Measurements from ENCODE around the gene AICDA.
"Not testable (repeated sequence)": the region's sequence is repeated elsewhere in the genome, so short reads cannot be mapped to it uniquely, and the experiment has no call there.

Gene AICDA

GRCh38 chr12:8581098-8581784 lies 31.4 kb downstream of the AICDA start:
- Histone ChIP-seq H3K9ac (ENCODE audit: insufficient read length) (no peak overlapping the region), H3K36me3 (ENCODE audit: insufficient read depth, low read length) (no peaks in the 10 kb centered on the region)
- TF ChIP-seq FOXP2 (optimal IDR thresholded peaks at IDR 0.05; ENCODE audit: control extremely low read depth, extremely low read length, insufficient read depth) (no peak), EZH2 (IDR thresholded peaks at IDR 0.05) (no peak), POLR2AphosphoS5 (IDR thresholded peaks at IDR 0.05; ENCODE audit: borderline replicate concordance, low read depth, low read length) (no peak)

DNA sequence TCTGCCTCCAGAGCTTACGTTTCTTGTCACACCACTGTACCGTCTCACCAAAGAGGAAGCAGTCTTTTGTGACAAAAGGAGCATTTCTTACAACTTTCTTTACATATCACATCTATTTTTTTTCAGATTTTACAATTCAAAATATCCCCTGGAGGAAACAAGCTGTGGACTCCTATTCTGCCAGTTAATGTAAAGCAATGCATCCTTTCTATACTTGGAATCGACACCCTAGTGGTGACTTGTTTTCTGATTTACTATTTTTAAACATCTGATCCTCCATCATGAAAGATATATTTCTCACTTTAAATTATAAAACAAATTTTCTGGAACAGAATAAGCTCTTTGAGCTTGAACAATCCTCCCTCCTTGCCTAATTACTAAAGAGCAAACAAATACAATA lies 34.8 kb downstream of the AICDA start:
- Histone ChIP-seq H3K9me3 (ENCODE audit: low read depth, low read length) (no peaks in the 10 kb centered on the region), H3K27ac (no peak overlapping the region), H3K4me3 (no peak overlapping the region), H3K9ac (ENCODE audit: insufficient read length) (no peak overlapping the region), H3K36me3 (ENCODE audit: insufficient read depth, low read length) (no peaks in the 10 kb centered on the region)
- DNase-seq (ENCODE audit: low read depth, low spot score): no peak
- TF ChIP-seq POLR2AphosphoS5 (IDR thresholded peaks at IDR 0.05; ENCODE audit: borderline replicate concordance, low read depth, low read length) (no peak), EZH2 (IDR thresholded peaks at IDR 0.05) (no peak), FOXP2 (optimal IDR thresholded peaks at IDR 0.05; ENCODE audit: control extremely low read depth, extremely low read length, insufficient read depth) (no peak)

More at GRCh38 chr12:8581098-8581784, 31.4 kb downstream of the AICDA start:
- no peaks in the 10 kb centered on the region for H3K9me3 ChIP-seq (ENCODE audit: low read depth, low read length)
- no peak overlapping the region for H3K27ac ChIP-seq
- H3K4me3 ChIP-seq: no peak overlapping the region
- DNase-seq (ENCODE audit: low read depth, low spot score): no peak

- Histone ChIP-seq H3K36me3 (ENCODE audit: insufficient read depth, low read length) (no peaks in the 10 kb centered on the region), H3K9me3 (ENCODE audit: low read depth, low read length) (no peaks in the 10 kb centered on the region), H3K27ac (no peak overlapping the region), H3K4me3 (no peak overlapping the region), H3K9ac (ENCODE audit: insufficient read length) (no peak overlapping the region)
- TF ChIP-seq POLR2AphosphoS5 (IDR thresholded peaks at IDR 0.05; ENCODE audit: borderline replicate concordance, low read depth, low read length): no peak
- TF ChIP-seq EZH2 (IDR thresholded peaks at IDR 0.05): no peak
- no peak for TF ChIP-seq FOXP2 (optimal IDR thresholded peaks at IDR 0.05; ENCODE audit: control extremely low read depth, extremely low read length, insufficient read depth)
- DNase-seq (ENCODE audit: low read depth, low spot score): no peak
Measured at GRCh38 chr12:8572507-8572906, 40.2 kb downstream of the AICDA start.

DNA sequence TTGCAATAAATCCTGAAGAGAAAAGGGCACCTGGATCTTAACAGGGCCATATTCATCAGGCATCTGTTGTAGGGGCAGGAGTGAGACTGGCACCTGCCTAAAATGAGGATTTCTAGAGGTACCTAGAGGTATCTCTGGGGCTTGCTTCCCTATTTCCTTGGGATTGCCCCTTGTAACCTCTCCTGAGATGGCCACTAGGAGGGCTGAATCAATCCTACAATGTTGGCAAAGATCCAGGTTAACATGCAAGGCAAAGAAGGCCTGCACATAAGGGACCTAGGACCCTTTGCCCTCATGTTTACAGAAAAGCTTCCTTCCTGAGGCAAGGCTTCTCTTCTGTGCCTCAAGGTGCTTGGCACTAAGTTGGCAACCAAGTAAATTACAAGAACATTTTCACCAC lies 46.1 kb downstream of the AICDA start:
- Histone ChIP-seq H3K27ac (no peak overlapping the region), H3K36me3 (ENCODE audit: insufficient read depth, low read length) (no peaks in the 10 kb centered on the region), H3K9me3 (ENCODE audit: low read depth, low read length) (no peaks in the 10 kb centered on the region), H3K4me3 (no peak overlapping the region), H3K9ac (ENCODE audit: insufficient read length) (no peak overlapping the region)
- no peak for DNase-seq (ENCODE audit: low read depth, low spot score)
- TF ChIP-seq EZH2 (IDR thresholded peaks at IDR 0.05) (no peak), POLR2AphosphoS5 (IDR thresholded peaks at IDR 0.05; ENCODE audit: borderline replicate concordance, low read depth, low read length) (no peak), FOXP2 (optimal IDR thresholded peaks at IDR 0.05; ENCODE audit: control extremely low read depth, extremely low read length, insufficient read depth) (no peak)

- H3K27ac ChIP-seq; H3K36me3 ChIP-seq (ENCODE audit: insufficient read depth, low read length); H3K9ac ChIP-seq (ENCODE audit: insufficient read length); H3K9me3 ChIP-seq (ENCODE audit: low read depth, low read length); DNase-seq (ENCODE audit: low read depth, low spot score); H3K4me3 ChIP-seq: not testable (repeated sequence)
Measured at GRCh38 chr12:8566052-8566451, 46.6 kb downstream of the AICDA start.

GRCh38 chr12:8564656-8565055 lies 48.0 kb downstream of the AICDA start:
- Histone ChIP-seq H3K9me3 (ENCODE audit: low read depth, low read length) (no peaks in the 10 kb centered on the region), H3K4me3 (no peak overlapping the region), H3K27ac (no peak overlapping the region), H3K36me3 (ENCODE audit: insufficient read depth, low read length) (no peaks in the 10 kb centered on the region), H3K9ac (ENCODE audit: insufficient read length) (no peak overlapping the region)
- TF ChIP-seq FOXP2 (optimal IDR thresholded peaks at IDR 0.05; ENCODE audit: control extremely low read depth, extremely low read length, insufficient read depth) (no peak), EZH2 (IDR thresholded peaks at IDR 0.05) (no peak), POLR2AphosphoS5 (IDR thresholded peaks at IDR 0.05; ENCODE audit: borderline replicate concordance, low read depth, low read length) (no peak)
- DNase-seq (ENCODE audit: low read depth, low spot score): no peak

DNA sequence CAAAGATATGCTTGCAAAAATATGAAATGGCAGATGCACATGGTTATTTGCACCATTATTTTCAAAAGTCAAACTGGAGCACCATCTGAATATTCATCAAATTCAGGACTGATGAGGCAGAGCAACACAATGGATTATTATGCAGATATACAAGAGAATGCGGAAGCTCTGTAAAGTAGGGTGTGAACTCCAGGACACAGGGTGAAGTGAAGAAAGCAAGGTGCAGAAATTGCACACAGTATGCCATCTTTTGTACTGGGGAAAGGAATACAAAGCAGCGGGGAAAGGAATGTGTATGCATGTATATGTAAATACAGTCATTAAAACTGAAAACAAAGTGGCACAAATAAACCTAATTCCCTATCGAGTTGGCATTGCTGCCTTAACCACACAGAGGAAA lies 49.3 kb downstream of the AICDA start:
- Histone ChIP-seq H3K36me3 (ENCODE audit: insufficient read depth, low read length) (no peaks in the 10 kb centered on the region), H3K9ac (ENCODE audit: insufficient read length) (no peak overlapping the region), H3K4me3 (no peak overlapping the region), H3K9me3 (ENCODE audit: low read depth, low read length) (no peaks in the 10 kb centered on the region), H3K27ac (no peak overlapping the region)
- TF ChIP-seq FOXP2 (optimal IDR thresholded peaks at IDR 0.05; ENCODE audit: control extremely low read depth, extremely low read length, insufficient read depth): no peak
- TF ChIP-seq EZH2 (IDR thresholded peaks at IDR 0.05): no peak
- TF ChIP-seq POLR2AphosphoS5 (IDR thresholded peaks at IDR 0.05; ENCODE audit: borderline replicate concordance, low read depth, low read length): no peak
- DNase-seq (ENCODE audit: low read depth, low spot score): no peak

- Histone ChIP-seq H3K9ac (ENCODE audit: insufficient read length) (no peak overlapping the region), H3K4me3 (no peak overlapping the region), H3K27ac (no peak overlapping the region), H3K36me3 (ENCODE audit: insufficient read depth, low read length) (no peaks in the 10 kb centered on the region), H3K9me3 (ENCODE audit: low read depth, low read length) (no peaks in the 10 kb centered on the region)
- no peak for TF ChIP-seq FOXP2 (optimal IDR thresholded peaks at IDR 0.05; ENCODE audit: control extremely low read depth, extremely low read length, insufficient read depth)
- no peak for TF ChIP-seq POLR2AphosphoS5 (IDR thresholded peaks at IDR 0.05; ENCODE audit: borderline replicate concordance, low read depth, low read length)
- no peak for TF ChIP-seq EZH2 (IDR thresholded peaks at IDR 0.05)
- no peak for DNase-seq (ENCODE audit: low read depth, low spot score)
Measured at GRCh38 chr12:8562310-8562709, 50.3 kb downstream of the AICDA start.

DNA sequence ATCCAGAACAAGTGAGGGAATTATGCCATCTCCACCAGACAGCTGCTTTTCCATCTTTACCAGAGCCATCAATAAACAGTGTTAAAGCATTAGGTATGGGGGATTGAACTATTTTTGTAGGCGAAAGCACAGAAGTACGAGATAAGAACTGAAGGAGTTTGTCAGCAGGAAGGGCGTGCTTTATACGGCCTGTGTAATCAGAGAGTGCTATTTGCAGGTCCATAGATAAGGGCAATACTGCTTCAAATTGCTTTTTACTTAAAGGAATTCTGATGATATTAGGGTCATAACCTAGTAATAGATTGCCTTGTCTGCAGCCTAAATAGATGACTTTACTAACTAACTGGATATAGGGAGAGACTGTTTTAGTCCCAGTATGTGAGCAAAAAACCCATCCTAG lies 51.6 kb downstream of the AICDA start:
- no peak overlapping the region for H3K4me3 ChIP-seq
- TF ChIP-seq EZH2 (IDR thresholded peaks at IDR 0.05) (no peak), POLR2AphosphoS5 (IDR thresholded peaks at IDR 0.05; ENCODE audit: borderline replicate concordance, low read depth, low read length) (no peak), FOXP2 (optimal IDR thresholded peaks at IDR 0.05; ENCODE audit: control extremely low read depth, extremely low read length, insufficient read depth) (no peak)
- no peak overlapping the region for H3K27ac ChIP-seq
- no peaks in the 10 kb centered on the region for H3K36me3 ChIP-seq (ENCODE audit: insufficient read depth, low read length)
- no peak overlapping the region for H3K9ac ChIP-seq (ENCODE audit: insufficient read length)
- H3K9me3 ChIP-seq (ENCODE audit: low read depth, low read length): no peaks in the 10 kb centered on the region
- DNase-seq (ENCODE audit: low read depth, low spot score): no peak
